ENCODE data around the gene OR52W1.

The OR52W1 gene

GRCh38 chr11:6202041-6202440, 3.0 kb downstream of the OR52W1 start:
- no peak for TF ChIP-seq EZH2phosphoT487 (IDR thresholded peaks at IDR 0.05; ENCODE audit: low read depth)
- TF ChIP-seq, protein P1, sequence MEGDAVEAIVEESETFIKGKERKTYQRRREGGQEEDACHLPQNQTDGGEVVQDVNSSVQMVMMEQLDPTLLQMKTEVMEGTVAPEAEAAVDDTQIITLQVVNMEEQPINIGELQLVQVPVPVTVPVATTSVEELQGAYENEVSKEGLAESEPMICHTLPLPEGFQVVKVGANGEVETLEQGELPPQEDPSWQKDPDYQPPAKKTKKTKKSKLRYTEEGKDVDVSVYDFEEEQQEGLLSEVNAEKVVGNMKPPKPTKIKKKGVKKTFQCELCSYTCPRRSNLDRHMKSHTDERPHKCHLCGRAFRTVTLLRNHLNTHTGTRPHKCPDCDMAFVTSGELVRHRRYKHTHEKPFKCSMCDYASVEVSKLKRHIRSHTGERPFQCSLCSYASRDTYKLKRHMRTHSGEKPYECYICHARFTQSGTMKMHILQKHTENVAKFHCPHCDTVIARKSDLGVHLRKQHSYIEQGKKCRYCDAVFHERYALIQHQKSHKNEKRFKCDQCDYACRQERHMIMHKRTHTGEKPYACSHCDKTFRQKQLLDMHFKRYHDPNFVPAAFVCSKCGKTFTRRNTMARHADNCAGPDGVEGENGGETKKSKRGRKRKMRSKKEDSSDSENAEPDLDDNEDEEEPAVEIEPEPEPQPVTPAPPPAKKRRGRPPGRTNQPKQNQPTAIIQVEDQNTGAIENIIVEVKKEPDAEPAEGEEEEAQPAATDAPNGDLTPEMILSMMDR (IDR thresholded peaks at IDR 0.05; ENCODE audit: low read depth, low read length): no peak
- H2AFZ ChIP-seq (ENCODE audit: low read depth, low read length): no peak overlapping the region
- no peaks in the 10 kb centered on the region for H3K36me3 ChIP-seq (replicated peaks; ENCODE audit: low read depth, low read length)
- no peaks in the 10 kb centered on the region for H3K9me3 ChIP-seq (ENCODE audit: insufficient read depth, low read length)
- no peaks in the 10 kb centered on the region for H3K27me3 ChIP-seq (ENCODE audit: low read depth, low read length)
- peaks cover 6% of the 10 kb centered on the region for H3K4me1 ChIP-seq (ENCODE audit: low read length)
- H3K79me2 ChIP-seq (ENCODE audit: low read length): no peaks in the 10 kb centered on the region
- no peaks in the 10 kb centered on the region for H4K20me1 ChIP-seq (ENCODE audit: insufficient read depth, low read length)
- H3K4me2 ChIP-seq (ENCODE audit: low read length): no peak overlapping the region
- H3K9ac ChIP-seq (ENCODE audit: low read length): no peak overlapping the region
- no peak overlapping the region for H3K4me3 ChIP-seq (ENCODE audit: low read length)
- no peak overlapping the region for H3K27ac ChIP-seq (ENCODE audit: low read length)

DNA sequence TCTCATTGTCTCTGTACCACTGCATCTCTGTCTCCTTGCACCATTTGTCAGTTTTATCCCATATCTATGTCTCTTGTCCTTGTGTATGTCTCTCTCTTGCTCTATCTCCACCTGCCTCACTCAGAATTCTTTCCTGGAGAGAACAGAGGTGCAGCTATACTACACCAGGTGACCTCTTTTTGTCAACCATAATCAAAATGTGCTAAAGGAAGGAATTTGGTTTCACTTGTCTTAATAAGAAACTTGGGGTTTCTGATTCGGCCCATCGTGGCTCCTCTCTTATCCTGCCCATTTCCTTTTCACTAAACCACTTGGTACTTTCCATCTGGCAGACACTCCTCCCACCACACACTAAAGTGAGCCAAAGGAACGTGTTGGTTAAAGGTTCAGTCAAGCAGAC, 4.3 kb downstream of the OR52W1 start:
- Histone ChIP-seq H3K27ac (ENCODE audit: low read length) (no peak overlapping the region), H3K4me3 (ENCODE audit: low read length) (no peak overlapping the region), H3K36me3 (replicated peaks; ENCODE audit: low read depth, low read length) (no peaks in the 10 kb centered on the region), H4K20me1 (ENCODE audit: insufficient read depth, low read length) (no peaks in the 10 kb centered on the region), H3K9ac (ENCODE audit: low read length) (no peak overlapping the region), H3K79me2 (ENCODE audit: low read length) (no peaks in the 10 kb centered on the region), H3K4me2 (ENCODE audit: low read length) (no peak overlapping the region), H2AFZ (ENCODE audit: low read depth, low read length) (no peak overlapping the region), H3K9me3 (ENCODE audit: insufficient read depth, low read length) (no peaks in the 10 kb centered on the region), H3K27me3 (ENCODE audit: low read depth, low read length) (no peaks in the 10 kb centered on the region), H3K4me1 (ENCODE audit: low read length) (peaks cover 6% of the 10 kb centered on the region)
- TF ChIP-seq, protein P1 (IDR thresholded peaks at IDR 0.05; ENCODE audit: low read depth, low read length): no peak
- no peak for TF ChIP-seq EZH2phosphoT487 (IDR thresholded peaks at IDR 0.05; ENCODE audit: low read depth)

DNA sequence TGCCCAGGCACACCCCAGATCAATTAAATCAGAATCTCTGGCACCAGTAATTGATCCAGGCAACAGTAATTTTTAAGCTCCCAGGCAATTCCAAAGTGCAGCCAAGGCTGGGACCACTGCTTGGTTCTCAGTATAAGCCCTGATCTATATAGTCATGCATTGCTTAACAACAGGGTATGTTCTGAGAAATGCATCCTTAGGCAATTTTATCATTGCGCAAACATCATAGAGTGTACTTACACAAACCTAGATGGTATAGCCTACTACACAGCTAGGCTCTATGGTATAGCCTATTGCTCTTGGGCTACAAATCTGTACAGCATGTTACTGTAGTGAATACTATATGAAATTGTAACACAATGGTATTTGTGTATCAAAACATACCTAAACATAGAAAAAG, 5.7 kb downstream of the OR52W1 start:
- Histone ChIP-seq H2AFZ (ENCODE audit: low read depth, low read length) (no peak overlapping the region), H3K4me3 (ENCODE audit: low read length) (no peak overlapping the region), H4K20me1 (ENCODE audit: insufficient read depth, low read length) (no peaks in the 10 kb centered on the region), H3K79me2 (ENCODE audit: low read length) (no peaks in the 10 kb centered on the region), H3K4me1 (ENCODE audit: low read length) (peaks cover 6% of the 10 kb centered on the region), H3K9ac (ENCODE audit: low read length) (no peak overlapping the region), H3K4me2 (ENCODE audit: low read length) (no peak overlapping the region), H3K27ac (ENCODE audit: low read length) (no peak overlapping the region), H3K27me3 (ENCODE audit: low read depth, low read length) (no peaks in the 10 kb centered on the region), H3K36me3 (replicated peaks; ENCODE audit: low read depth, low read length) (no peaks in the 10 kb centered on the region), H3K9me3 (ENCODE audit: insufficient read depth, low read length) (no peaks in the 10 kb centered on the region)
- TF ChIP-seq, protein P1 (IDR thresholded peaks at IDR 0.05; ENCODE audit: low read depth, low read length): no peak
- TF ChIP-seq EZH2phosphoT487 (IDR thresholded peaks at IDR 0.05; ENCODE audit: low read depth): no peak

DNA sequence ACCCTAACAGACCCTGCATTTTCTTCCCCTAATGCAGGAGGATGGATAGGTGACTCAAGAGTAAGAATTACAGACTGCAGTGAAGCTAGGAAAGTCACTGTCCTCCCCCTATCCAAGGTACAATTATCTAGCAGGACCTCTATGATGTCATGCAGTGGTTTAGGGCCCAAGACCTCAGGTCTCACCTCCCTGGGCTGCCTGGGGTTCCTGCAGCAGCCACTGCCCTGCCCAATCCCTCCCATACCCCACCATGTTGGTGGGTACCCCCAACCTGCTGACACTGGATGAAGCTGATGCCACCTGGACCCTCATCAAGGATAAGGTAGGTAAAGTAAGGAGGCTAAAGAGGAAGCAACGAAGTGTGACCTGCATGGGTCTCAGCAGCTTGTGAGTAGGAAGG, 6.3 kb downstream of the OR52W1 start, which contains the start of gene C11orf42:
TSS of gene C11orf42 (plus strand) at position 192 of the 400 bp plus-strand sequence. CDS start at position 251, 59 bp downstream.
- Histone ChIP-seq H2AFZ (ENCODE audit: low read depth, low read length) (no peak within 1 kb of the TSS), H4K20me1 (ENCODE audit: insufficient read depth, low read length) (no peaks in the 10 kb centered on the region), H3K27me3 (ENCODE audit: low read depth, low read length) (no peaks in the 10 kb centered on the region), H3K9me3 (ENCODE audit: insufficient read depth, low read length) (no peaks in the 10 kb centered on the region), H3K36me3 (replicated peaks; ENCODE audit: low read depth, low read length) (no peaks in the 10 kb centered on the region), H3K79me2 (ENCODE audit: low read length) (no peaks in the 10 kb centered on the region), H3K4me2 (ENCODE audit: low read length) (no peak within 1 kb of the TSS), H3K27ac (ENCODE audit: low read length) (no peak within 1 kb of the TSS), H3K9ac (ENCODE audit: low read length) (no peak within 1 kb of the TSS), H3K4me1 (ENCODE audit: low read length) (peaks cover 6% of the 10 kb centered on the region), H3K4me3 (ENCODE audit: low read length) (no peak within 1 kb of the TSS)
- TF ChIP-seq EZH2phosphoT487 (IDR thresholded peaks at IDR 0.05; ENCODE audit: low read depth): no peak
- TF ChIP-seq, protein P1 (IDR thresholded peaks at IDR 0.05; ENCODE audit: low read depth, low read length): no peak

Data from OCI-LY3 (cell line).